ENCODE results near the gene OLFML3.
"Not testable (repeated sequence)": the region's sequence is repeated elsewhere in the genome, so short reads cannot be mapped to it uniquely, and the experiment has no call there.

The OLFML3 gene

GRCh38 chr1:113993766-113994165 is 14.5 kb downstream of the OLFML3 start:
- no peak for DNase-seq

GRCh38 chr1:113995382-113995781 is 16.1 kb downstream of the OLFML3 start:
- DNase-seq, result no peak

GRCh38 chr1:113998361-113998760 is 19.1 kb downstream of the OLFML3 start:
- DNase-seq, result no peak

GRCh38 chr1:113999233-113999632 is 20.0 kb downstream of the OLFML3 start:
- no peak for DNase-seq

- no peak for DNase-seq
Measured at GRCh38 chr1:113999799-114000198, 20.5 kb downstream of the OLFML3 start.

GRCh38 chr1:114000406-114000805 is 21.1 kb downstream of the OLFML3 start:
- no peak for DNase-seq

GRCh38 chr1:114002492-114003239 is 23.4 kb downstream of the OLFML3 start:
- no peak for DNase-seq

- no peak for DNase-seq
Measured at GRCh38 chr1:114003431-114003830, 24.2 kb downstream of the OLFML3 start.

- DNase-seq, result not testable (repeated sequence)
Measured at GRCh38 chr1:114006825-114007224, 27.6 kb downstream of the OLFML3 start.

GRCh38 chr1:114008480-114008941 is 29.2 kb downstream of the OLFML3 start:
- DNase-seq, result no peak

- no peak for DNase-seq
Measured at GRCh38 chr1:114008993-114009392, 29.7 kb downstream of the OLFML3 start.

- no peak for DNase-seq
Measured at GRCh38 chr1:114009393-114009792, 30.1 kb downstream of the OLFML3 start.

GRCh38 chr1:114010433-114011184 is 31.3 kb downstream of the OLFML3 start:
- no peak for DNase-seq

GRCh38 chr1:114011796-114012195 is 32.5 kb downstream of the OLFML3 start:
- DNase-seq, result no peak

GRCh38 chr1:114015075-114015474 is 35.8 kb downstream of the OLFML3 start:
- no peak for DNase-seq

- not testable (repeated sequence) for DNase-seq
Measured at GRCh38 chr1:114019724-114020123, 40.5 kb downstream of the OLFML3 start.

- no peak for DNase-seq
Measured at GRCh38 chr1:114021665-114022099, 42.4 kb downstream of the OLFML3 start.

- DNase-seq, result no peak
Measured at GRCh38 chr1:114022877-114023276, 43.6 kb downstream of the OLFML3 start.

GRCh38 chr1:114023377-114023776 is 44.1 kb downstream of the OLFML3 start:
- no peak for DNase-seq

- no peak for DNase-seq
Measured at GRCh38 chr1:114024049-114024448, 44.8 kb downstream of the OLFML3 start.

GRCh38 chr1:114025609-114026401 is 46.5 kb downstream of the OLFML3 start:
- DNase-seq, result no peak

GRCh38 chr1:114026797-114027196 is 47.5 kb downstream of the OLFML3 start:
- DNase-seq, result no peak

All from activated CD4-positive, alpha-beta T cell treated with anti-CD3 and anti-CD28 coated beads, Interleukin-2, amount 50 U/mL, for 4 hours (primary cell).